BLaER1 (cell line): Measurements from ENCODE around the gene P4HB.

ENCODE experiments used
- H3K27ac ChIP-seq: shearing (Covaris generic); formaldehyde crosslinking; 2 replicates; pipeline ENCODE4 v1.8.1; 2022
- H3K27me3 ChIP-seq: shearing (Covaris generic); formaldehyde crosslinking; 2 replicates; pipeline ENCODE4 v1.8.1; 2022
- H3K36me3 ChIP-seq: shearing (Covaris generic); formaldehyde crosslinking; 2 replicates; pipeline ENCODE4 v1.8.1; 2022
- H3K4me1 ChIP-seq: shearing (Covaris generic); formaldehyde crosslinking; 2 replicates; pipeline ENCODE4 v1.8.1; 2022
- H3K4me2 ChIP-seq: shearing (Covaris generic); formaldehyde crosslinking; 2 replicates; pipeline ENCODE4 v1.8.1; 2022
- H3K4me3 ChIP-seq: shearing (Covaris generic); formaldehyde crosslinking; 2 replicates; pipeline ENCODE4 v1.8.1; 2022
- H3K9ac ChIP-seq: shearing (Covaris generic); formaldehyde crosslinking; 2 replicates; pipeline ENCODE4 v1.8.1; 2022
- H3K9me3 ChIP-seq: shearing (Covaris generic); formaldehyde crosslinking; 2 replicates; pipeline ENCODE4 v1.8.1; 2022
- H4K20me1 ChIP-seq: shearing (Covaris generic); formaldehyde crosslinking; 2 replicates; pipeline ENCODE4 v1.8.1; 2022
- Cebpa-rat ChIP-seq: shearing (Covaris generic); IDR thresholded peaks from 2 replicates; pipeline ENCODE4 v1.8.1; 2022

Gene P4HB

DNA sequence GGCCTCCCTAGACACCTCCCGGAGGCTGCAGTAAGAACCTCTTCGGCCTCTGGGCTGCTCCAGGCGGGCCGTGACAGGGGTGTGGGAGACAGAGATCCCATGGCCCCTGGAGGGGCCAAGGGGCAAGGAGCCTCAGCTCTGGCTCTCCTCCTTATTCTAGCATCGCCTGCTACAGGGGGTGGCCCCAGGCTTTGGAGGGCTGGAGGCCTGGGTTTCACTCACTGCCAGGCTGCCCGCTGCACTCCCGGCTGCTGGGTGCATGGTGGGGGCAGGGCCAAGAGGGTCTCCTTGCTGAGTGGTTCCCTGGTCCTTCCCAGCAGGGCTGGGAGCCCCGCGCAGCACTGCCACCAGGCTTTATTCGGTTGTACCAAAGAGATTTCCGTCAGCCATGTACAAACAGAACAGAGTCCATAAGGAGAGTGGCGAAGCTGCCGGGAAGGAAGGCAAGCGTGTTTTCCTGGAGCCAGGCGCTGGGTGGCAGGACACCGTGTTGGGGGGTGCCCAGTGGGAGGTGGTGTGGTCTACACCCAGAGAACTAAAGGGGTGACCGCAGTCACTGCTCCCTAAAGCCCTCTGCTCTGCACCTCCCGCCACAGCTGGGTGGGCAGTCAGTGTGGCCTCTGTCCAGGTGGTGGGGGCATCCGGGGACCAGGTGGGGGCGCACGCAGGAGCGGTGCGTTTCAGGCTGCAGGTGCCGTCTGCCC lies 43.7 kb upstream of the P4HB start:
- Histone ChIP-seq H3K4me2 (peak overlapping the region; percentile 76), H3K9me3 (no peaks in the 10 kb centered on the region), H3K36me3 (peaks cover 88% of the 10 kb centered on the region), H3K27ac (no peak overlapping the region), H3K4me3 (no peak overlapping the region), H3K9ac (no peak overlapping the region), H3K27me3 (peaks cover 43% of the 10 kb centered on the region), H3K4me1 (peaks cover 50% of the 10 kb centered on the region), H4K20me1 (peaks cover 82% of the 10 kb centered on the region)
- no peak for TF ChIP-seq Cebpa-rat

DNA sequence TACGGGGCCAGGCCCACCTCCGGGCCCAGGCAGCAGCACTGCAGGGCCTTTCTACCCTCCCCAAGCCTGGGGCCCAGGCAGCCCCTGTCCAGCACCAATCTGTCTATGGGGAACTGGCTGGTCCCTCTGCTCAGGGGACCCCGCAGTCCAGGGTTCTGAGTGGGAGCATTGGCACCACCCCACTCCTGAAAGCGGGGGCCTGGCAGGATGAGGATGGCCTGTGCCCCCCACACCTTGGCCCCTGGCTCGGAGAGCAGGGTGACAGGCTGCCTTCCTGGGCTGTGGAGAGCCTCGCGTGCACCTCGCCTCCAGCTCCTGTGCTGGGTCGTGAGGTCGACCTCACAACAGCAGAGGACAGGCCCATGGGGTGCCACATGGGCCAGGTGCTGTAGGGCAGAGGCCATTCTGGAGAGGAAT lies 43.1 kb upstream of the P4HB start:
- peaks cover 88% of the 10 kb centered on the region for H3K36me3 ChIP-seq
- no peaks in the 10 kb centered on the region for H3K9me3 ChIP-seq
- H3K9ac ChIP-seq = no peak overlapping the region
- no peak overlapping the region for H3K27ac ChIP-seq
- no peak for TF ChIP-seq Cebpa-rat
- no peak overlapping the region for H3K4me2 ChIP-seq
- peaks cover 48% of the 10 kb centered on the region for H3K4me1 ChIP-seq
- H3K4me3 ChIP-seq = no peak overlapping the region
- peaks cover 43% of the 10 kb centered on the region for H3K27me3 ChIP-seq
- H4K20me1 ChIP-seq = peaks cover 86% of the 10 kb centered on the region

DNA sequence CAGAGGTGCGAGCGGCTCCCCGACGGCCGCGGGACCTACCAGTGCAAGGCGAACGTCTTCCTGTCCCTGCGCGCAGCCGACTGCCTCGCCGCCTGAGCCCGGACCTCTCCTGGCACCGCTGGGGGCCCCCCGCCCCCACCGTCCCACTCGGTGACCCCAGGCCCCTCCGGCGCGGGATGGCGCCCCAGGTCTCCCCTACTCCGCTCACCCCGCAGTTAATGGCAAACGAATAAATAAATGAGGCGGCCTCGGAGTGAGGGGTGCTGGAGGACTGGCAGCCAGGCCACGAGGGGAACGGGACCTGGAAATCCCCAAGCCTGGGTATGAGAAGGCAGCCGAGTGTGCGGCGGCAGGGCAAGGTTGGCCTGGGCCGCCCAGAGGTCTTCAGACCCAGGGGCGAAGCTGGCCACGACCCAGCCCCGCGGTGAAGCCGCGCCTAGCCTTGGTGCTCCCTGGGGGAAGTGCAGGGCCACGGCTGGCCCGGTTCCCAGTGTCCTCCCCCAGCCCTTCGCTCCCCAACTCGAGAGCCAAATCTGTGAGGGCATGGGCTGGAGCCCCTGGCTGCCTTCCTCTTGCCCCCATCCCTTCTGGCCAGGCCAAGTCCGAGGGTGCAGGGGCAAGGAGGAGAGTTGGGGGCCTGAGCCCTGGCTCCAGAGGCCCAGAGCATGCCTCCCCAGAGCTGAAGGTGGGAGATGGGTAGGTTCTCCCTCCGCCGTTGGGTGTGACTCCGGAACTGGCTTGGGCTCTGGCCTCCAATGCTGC lies 42.5 kb upstream of the P4HB start:
- Histone ChIP-seq H3K4me3 (no peak overlapping the region), H3K9ac (no peak overlapping the region)
- no peak for TF ChIP-seq Cebpa-rat

DNA sequence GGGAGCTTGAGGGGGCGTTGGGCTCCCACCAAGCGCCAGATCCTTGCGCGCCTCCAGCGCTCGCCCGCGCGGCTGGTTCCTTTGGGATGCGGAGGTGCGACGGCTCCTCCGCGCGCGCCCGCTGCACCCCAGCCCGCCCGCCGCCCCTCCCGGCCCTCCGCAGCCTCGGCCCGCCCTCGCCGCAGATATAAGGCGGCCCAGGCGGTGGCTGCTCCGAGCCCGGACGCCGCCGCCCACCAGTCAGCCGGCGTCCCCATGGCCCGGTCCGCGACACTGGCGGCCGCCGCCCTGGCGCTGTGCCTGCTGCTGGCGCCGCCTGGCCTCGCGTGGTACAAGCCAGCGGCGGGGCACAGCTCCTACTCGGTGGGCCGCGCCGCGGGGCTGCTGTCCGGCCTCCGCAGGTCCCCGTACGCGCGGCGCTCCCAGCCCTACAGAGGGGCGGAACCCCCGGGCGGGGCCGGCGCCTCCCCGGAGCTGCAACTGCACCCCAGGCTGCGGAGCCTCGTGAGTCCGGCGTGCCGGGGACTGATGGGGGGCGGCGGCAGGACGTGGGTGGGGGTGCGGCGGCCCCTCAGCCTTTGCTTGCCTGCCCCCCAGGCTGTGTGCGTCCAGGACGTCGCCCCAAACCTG lies 41.8 kb upstream of the P4HB start, which contains the start of gene NPB:
Gene NPB (plus strand): TSS at position 216 of the 630 bp plus-strand sequence. CDS start 40 bp downstream, at position 256.
- H3K9ac ChIP-seq = no peak within 1 kb of the TSS
- H3K9me3 ChIP-seq = no peaks in the 10 kb centered on the region
- no peak for TF ChIP-seq Cebpa-rat
- H3K27me3 ChIP-seq = peaks cover 43% of the 10 kb centered on the region
- H3K36me3 ChIP-seq = peaks cover 88% of the 10 kb centered on the region
- peaks cover 38% of the 10 kb centered on the region for H3K4me1 ChIP-seq
- peaks cover 87% of the 10 kb centered on the region for H4K20me1 ChIP-seq
- H3K4me3 ChIP-seq = no peak within 1 kb of the TSS
- no peak within 1 kb of the TSS for H3K27ac ChIP-seq
- peak within 1 kb of the TSS; percentile 34; the same call in 1 of the 2 replicates for H3K4me2 ChIP-seq

More for the DNA sequence above, 42.5 kb upstream of the P4HB start:
- peak overlapping the region; percentile 34; the same call in 1 of the 2 replicates for H3K4me2 ChIP-seq
- H3K4me1 ChIP-seq = peaks cover 42% of the 10 kb centered on the region
- peaks cover 43% of the 10 kb centered on the region for H3K27me3 ChIP-seq
- H3K36me3 ChIP-seq = peaks cover 88% of the 10 kb centered on the region
- peaks cover 86% of the 10 kb centered on the region for H4K20me1 ChIP-seq
- no peaks in the 10 kb centered on the region for H3K9me3 ChIP-seq
- no peak overlapping the region for H3K27ac ChIP-seq

DNA sequence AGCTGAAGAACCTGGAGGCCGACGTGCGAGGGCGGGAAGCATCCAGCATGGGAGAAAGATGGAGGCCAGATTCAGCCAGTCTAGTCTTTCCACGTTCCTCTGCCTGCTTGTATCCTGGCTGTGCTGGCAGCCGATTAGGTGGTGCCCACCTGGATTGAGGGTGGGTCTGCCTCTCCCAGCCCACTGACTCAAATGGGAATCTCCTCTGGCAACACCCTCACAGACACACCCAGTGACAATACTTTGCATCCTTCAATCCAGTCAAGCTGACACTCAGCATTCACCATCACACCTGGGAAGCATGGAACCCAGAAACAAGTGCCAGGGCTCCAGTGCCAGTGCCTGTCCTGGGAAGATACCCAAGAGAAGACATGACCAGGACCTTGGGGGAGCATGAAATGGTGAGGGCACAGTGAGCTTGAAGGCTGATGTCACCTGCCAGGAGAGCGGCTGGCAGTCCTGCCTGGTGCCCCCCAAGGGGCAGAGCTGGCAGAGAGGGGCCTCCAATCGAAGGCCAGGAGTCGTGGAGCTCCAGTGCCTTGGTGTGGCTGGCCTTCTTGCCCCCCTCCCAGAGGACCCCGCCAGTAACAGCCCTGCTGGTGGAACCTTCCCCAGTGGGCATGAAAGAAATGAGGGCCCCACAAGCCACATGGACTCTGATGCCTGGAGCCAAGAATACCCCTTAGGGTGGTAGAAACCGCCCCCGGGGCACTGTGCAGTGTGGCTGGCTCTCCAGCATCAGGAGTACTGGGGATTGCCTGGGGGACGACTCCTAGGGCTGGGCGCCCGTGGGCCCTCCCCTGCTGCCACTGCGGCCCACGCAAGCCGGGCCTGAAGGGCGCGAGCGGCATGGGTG lies 41.1 kb upstream of the P4HB start:
- no peak for TF ChIP-seq Cebpa-rat
- peaks cover 38% of the 10 kb centered on the region for H3K4me1 ChIP-seq
- peaks cover 43% of the 10 kb centered on the region for H3K27me3 ChIP-seq
- H3K4me2 ChIP-seq = no peak overlapping the region
- H3K27ac ChIP-seq = no peak overlapping the region
- peaks cover 87% of the 10 kb centered on the region for H4K20me1 ChIP-seq
- no peak overlapping the region for H3K4me3 ChIP-seq
- H3K36me3 ChIP-seq = peaks cover 88% of the 10 kb centered on the region
- no peak overlapping the region for H3K9ac ChIP-seq
- H3K9me3 ChIP-seq = no peaks in the 10 kb centered on the region

DNA sequence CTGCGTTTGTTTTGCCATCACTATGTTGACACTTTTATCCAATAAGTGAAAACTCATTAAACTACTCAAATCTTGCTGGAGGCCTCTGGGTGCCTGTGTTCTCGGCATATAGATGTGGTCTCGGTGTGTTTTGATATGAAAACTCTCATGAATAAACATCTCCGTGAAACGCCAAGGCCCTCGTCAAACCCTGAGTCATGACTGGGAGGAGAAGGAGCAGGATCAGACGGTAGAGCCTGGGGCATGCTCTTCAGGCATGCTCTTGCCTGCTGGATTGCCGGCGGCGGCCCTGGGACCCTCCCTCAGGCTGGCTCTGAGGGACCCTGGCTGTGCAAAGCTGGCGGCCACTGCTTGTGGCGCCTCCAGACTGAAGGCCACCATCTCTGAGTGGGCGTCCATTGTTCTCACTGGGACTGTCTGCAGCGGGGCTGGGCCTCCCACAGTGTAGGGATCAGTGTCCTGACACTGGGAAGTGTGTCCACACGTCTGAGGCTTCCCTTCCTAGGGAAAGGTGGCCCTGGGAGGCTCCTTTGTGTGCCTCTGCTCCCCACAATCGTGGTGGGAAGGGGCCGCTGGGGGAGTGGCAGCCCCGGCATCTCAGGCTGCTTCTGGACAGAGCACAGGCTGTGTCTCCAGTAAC lies 40.0 kb upstream of the P4HB start:
- no peak overlapping the region for H3K27ac ChIP-seq
- peaks cover 43% of the 10 kb centered on the region for H3K27me3 ChIP-seq
- H3K4me2 ChIP-seq = no peak overlapping the region
- no peaks in the 10 kb centered on the region for H3K9me3 ChIP-seq
- TF ChIP-seq Cebpa-rat = no peak
- H4K20me1 ChIP-seq = peaks cover 76% of the 10 kb centered on the region
- no peak overlapping the region for H3K9ac ChIP-seq
- no peak overlapping the region for H3K4me3 ChIP-seq
- H3K4me1 ChIP-seq = peaks cover 33% of the 10 kb centered on the region
- H3K36me3 ChIP-seq = peaks cover 88% of the 10 kb centered on the region

DNA sequence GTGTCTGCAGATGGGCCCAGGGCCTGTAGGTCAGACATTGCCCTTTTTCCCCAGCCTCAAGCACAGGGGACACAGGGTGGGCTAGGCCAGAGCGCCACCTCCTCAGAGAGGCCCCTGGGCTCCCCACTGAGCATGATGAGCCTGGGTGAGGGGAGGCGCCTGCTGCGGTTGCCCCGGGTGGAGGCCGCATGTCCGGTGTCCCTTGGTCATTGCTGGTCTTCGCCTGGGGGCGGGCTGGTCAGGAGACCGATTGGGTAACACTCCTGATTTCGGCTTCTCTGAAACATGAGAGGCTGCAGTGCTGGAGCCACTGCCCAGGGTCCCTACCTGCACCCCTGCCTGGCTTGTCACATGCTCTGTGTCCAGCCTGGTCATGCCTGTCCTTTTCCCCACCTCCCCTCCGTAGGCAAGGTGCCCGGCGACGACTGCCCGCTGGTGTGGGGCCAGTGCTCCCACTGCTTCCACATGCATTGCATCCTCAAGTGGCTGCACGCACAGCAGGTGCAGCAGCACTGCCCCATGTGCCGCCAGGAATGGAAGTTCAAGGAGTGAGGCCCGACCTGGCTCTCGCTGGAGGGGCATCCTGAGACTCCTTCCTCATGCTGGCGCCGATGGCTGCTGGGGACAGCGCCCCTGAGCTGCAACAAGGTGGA lies 39.3 kb upstream of the P4HB start:
- Histone ChIP-seq H3K4me2 (no peak overlapping the region), H3K4me3 (no peak overlapping the region), H3K9me3 (no peaks in the 10 kb centered on the region), H3K27me3 (peaks cover 43% of the 10 kb centered on the region), H3K36me3 (peaks cover 90% of the 10 kb centered on the region), H4K20me1 (peaks cover 72% of the 10 kb centered on the region), H3K27ac (no peak overlapping the region), H3K4me1 (peaks cover 28% of the 10 kb centered on the region), H3K9ac (no peak overlapping the region)
- no peak for TF ChIP-seq Cebpa-rat

DNA sequence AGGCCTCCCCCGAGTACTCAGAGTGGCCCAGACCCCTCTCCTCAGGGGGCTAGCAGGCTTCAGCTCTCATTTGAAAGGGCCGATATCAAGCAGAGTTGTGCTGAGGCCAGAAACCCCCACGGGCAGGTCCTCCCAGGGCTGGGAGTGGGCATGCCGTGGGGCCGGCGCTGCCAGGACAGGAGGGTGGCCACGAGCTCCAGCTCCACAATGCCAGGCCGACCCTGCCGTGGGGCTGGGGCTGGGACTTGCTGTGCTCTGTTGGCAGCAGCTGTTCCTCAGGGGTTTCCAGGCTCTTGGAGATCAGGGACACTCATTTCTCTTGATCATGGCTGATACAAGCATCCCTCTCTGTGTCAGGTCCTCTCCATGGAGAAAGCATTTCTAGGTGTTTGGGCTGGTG lies 38.5 kb upstream of the P4HB start:
- no peak overlapping the region for H3K27ac ChIP-seq
- TF ChIP-seq Cebpa-rat = no peak
- no peak overlapping the region for H3K9ac ChIP-seq

More for the DNA sequence above, 38.5 kb upstream of the P4HB start:
- Histone ChIP-seq H3K4me1 (peaks cover 29% of the 10 kb centered on the region), H3K36me3 (peaks cover 88% of the 10 kb centered on the region), H3K4me3 (no peak overlapping the region), H4K20me1 (peaks cover 71% of the 10 kb centered on the region), H3K4me2 (no peak overlapping the region), H3K27me3 (peaks cover 38% of the 10 kb centered on the region), H3K9me3 (no peaks in the 10 kb centered on the region)
